Keratinocyte (primary cell): ENCODE results near the gene ZBTB8B. TPM values are rescaled to one million over a fixed set of nuclear protein-coding genes. Genes with fewer than 3 reads are reported as not detected.

Source experiments
- DNase-seq: peaks from one replicate; pipeline ENCODE4 v3.0.0-alpha.2; 2011; ENCODE audit warnings: low read depth, missing footprints, low spot score
- FAIRE-seq: peaks from 2 replicates; lab custom pipeline; 2011; peaks lifted over from hg19 to GRCh38; lab: Jason Lieb, UNC
- H2AFZ ChIP-seq: 2 replicates; pipeline ENCODE4 v1.6.0; 2012; ENCODE audit warnings: low read length, control low read depth, inconsistent platforms; ENCODE audit not compliant: control insufficient read depth
- H3K27ac ChIP-seq: 2 replicates; pipeline ENCODE4 v1.5.1; 2011; ENCODE audit warnings: low read length; ENCODE audit not compliant: control insufficient read depth, insufficient read depth
- H3K27me3 ChIP-seq: 3 replicates; pipeline ENCODE4 v1.6.0; 2011; ENCODE audit warnings: low read length; ENCODE audit not compliant: control insufficient read depth, insufficient read depth; ENCODE audit errors: extremely low read depth
- H3K36me3 ChIP-seq, 2 experiments: 2 replicates in 1 of 2; 3 replicates in 1 of 2; pipeline ENCODE4 v1.5.1; 2011; ENCODE audit warnings: low read length in 2 of 2, mild to moderate bottlenecking in 1 of 2; ENCODE audit not compliant: control insufficient read depth in 2 of 2, insufficient read depth in 2 of 2; ENCODE audit errors: extremely low read depth in 1 of 2
- H3K4me1 ChIP-seq: 3 replicates; pipeline ENCODE4 v1.5.1; 2011; ENCODE audit warnings: low read length; ENCODE audit not compliant: control insufficient read depth, insufficient read depth; ENCODE audit errors: extremely low read depth
- H3K4me2 ChIP-seq: 3 replicates; pipeline ENCODE4 v1.6.0; 2011; ENCODE audit warnings: low read depth, low read length; ENCODE audit not compliant: control insufficient read depth, insufficient read depth; ENCODE audit errors: extremely low read depth
- H3K4me3 ChIP-seq, 3 experiments: fragments of 200-600 bp in 1 of 3; sonication (generic) in 1 of 3; 2 replicates in 2 of 3; 3 replicates in 1 of 3; pipeline ENCODE4 v1.5.1; 2011 to 2016; ENCODE audit warnings: low read length in 3 of 3, mild to moderate bottlenecking in 3 of 3, control low read depth in 2 of 3, inconsistent platforms in 1 of 3, low read depth in 1 of 3, mixed read lengths in 1 of 3, mixed run types in 1 of 3, moderate library complexity in 1 of 3; ENCODE audit not compliant: control insufficient read depth in 2 of 3, insufficient read depth in 2 of 3; ENCODE audit errors: extremely low read depth in 1 of 3
- H3K79me2 ChIP-seq: 2 replicates; pipeline ENCODE4 v1.6.0; 2012; ENCODE audit warnings: low read length; ENCODE audit not compliant: control insufficient read depth, insufficient read depth
- H3K9ac ChIP-seq: 3 replicates; pipeline ENCODE4 v1.6.0; 2011; ENCODE audit warnings: low read length; ENCODE audit not compliant: control insufficient read depth, insufficient read depth; ENCODE audit errors: extremely low read depth
- H3K9me1 ChIP-seq: 3 replicates; pipeline ENCODE4 v1.6.0; 2011; ENCODE audit warnings: low read length; ENCODE audit not compliant: control insufficient read depth, insufficient read depth; ENCODE audit errors: extremely low read depth
- H3K9me3 ChIP-seq: 2 replicates; pipeline ENCODE4 v1.5.1; 2012; ENCODE audit warnings: low read depth, low read length; ENCODE audit not compliant: control insufficient read depth
- H4K20me1 ChIP-seq: 3 replicates; pipeline ENCODE4 v1.6.0; 2011; ENCODE audit warnings: low read length; ENCODE audit not compliant: control insufficient read depth, insufficient read depth; ENCODE audit errors: extremely low read depth
- EZH2 ChIP-seq: IDR thresholded peaks from one replicate; pipeline ENCODE4 v1.6.1; 2012; ENCODE audit warnings: inconsistent platforms, mild to moderate bottlenecking, low read length, moderate library complexity
- dilution Hi-C: fragments of 300-500 bp; cut with MboI; formaldehyde crosslinking; loops from one replicate; pipeline ENCODE4 v1.7.0; 2020; ENCODE audit warnings: low sequenced_read_pairs; ENCODE audit not compliant: extremely low pct_ligation_motif_present
- polyA plus RNA-seq, 5 experiments: library from polyadenylated mRNA; depleted of rRNA in 3 of 5; stranded (reverse) in 3 of 5; stranded (forward) in 1 of 5; unstranded in 1 of 5; fragments of >200 nt; gene quantifications; 1 replicate in 1 of 5; 2 replicates in 3 of 5; 3 replicates in 1 of 5; pipeline versions ENCODE4 v1.2.1 to v1.2.3, GENCODE V29; 2011 to 2012; ENCODE audit warnings: missing spikeins in 2 of 5, low read depth in 1 of 5, low replicate concordance in 1 of 5
- TF ChIP-seq, protein P1 (sequence below), 3 experiments: IDR thresholded peaks in 1 of 3; conservative IDR thresholded peaks in 1 of 3; optimal IDR thresholded peaks in 1 of 3; 2 replicates in 2 of 3; 3 replicates in 1 of 3; pipeline versions ENCODE3 to v1.5.1; 2011; ENCODE audit warnings: low read length in 3 of 3, mild to moderate bottlenecking in 3 of 3, moderate library complexity in 2 of 3, control low read depth in 1 of 3, inconsistent platforms in 1 of 3; ENCODE audit not compliant: insufficient read depth in 2 of 3; ENCODE audit errors: extremely low read depth in 1 of 3

The ZBTB8B gene
- polyA plus RNA-seq, 1 donor (not counting 4 experiments of a cell fraction or from before 2014, with no cell fraction given): not detected

DNA sequence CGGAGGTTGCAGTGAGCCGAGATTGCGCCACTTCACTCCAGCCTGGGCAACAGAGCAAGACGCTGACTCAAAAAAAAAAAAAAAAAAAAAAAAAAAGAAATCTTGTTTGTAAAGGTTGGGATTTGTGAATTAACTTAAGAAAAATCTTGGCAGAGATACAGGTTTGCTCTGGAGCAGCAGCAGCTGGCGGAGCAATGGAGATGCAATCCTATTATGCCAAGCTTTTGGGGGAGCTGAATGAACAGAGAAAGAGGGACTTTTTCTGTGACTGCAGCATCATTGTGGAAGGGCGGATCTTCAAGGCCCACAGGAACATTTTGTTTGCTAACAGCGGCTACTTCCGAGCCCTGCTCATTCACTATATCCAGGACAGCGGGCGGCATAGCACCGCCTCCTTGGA lies 5.6 kb downstream of the ZBTB8B start:
- Histone ChIP-seq H4K20me1 (no peaks in the 10 kb centered on the region), H3K79me2 (no peaks in the 10 kb centered on the region), H3K9ac (no peak overlapping the region), H3K4me2 (no peak overlapping the region), H3K4me1 (peaks cover 2% of the 10 kb centered on the region), H2AFZ (no peak overlapping the region), H3K27ac (no peak overlapping the region), H3K36me3 (no peaks in the 10 kb centered on the region), H3K4me3 (no peak overlapping the region), H3K9me3 (no peaks in the 10 kb centered on the region), H3K27me3 (peaks cover 26% of the 10 kb centered on the region), H3K9me1 (no peaks in the 10 kb centered on the region)
- dilution Hi-C loops: no loop called here
- no peak for TF ChIP-seq EZH2
- TF ChIP-seq, protein P1, sequence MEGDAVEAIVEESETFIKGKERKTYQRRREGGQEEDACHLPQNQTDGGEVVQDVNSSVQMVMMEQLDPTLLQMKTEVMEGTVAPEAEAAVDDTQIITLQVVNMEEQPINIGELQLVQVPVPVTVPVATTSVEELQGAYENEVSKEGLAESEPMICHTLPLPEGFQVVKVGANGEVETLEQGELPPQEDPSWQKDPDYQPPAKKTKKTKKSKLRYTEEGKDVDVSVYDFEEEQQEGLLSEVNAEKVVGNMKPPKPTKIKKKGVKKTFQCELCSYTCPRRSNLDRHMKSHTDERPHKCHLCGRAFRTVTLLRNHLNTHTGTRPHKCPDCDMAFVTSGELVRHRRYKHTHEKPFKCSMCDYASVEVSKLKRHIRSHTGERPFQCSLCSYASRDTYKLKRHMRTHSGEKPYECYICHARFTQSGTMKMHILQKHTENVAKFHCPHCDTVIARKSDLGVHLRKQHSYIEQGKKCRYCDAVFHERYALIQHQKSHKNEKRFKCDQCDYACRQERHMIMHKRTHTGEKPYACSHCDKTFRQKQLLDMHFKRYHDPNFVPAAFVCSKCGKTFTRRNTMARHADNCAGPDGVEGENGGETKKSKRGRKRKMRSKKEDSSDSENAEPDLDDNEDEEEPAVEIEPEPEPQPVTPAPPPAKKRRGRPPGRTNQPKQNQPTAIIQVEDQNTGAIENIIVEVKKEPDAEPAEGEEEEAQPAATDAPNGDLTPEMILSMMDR (optimal IDR thresholded peaks at IDR 0.05 in 1 of 3, IDR thresholded peaks at IDR 0.05 in 1 of 3, conservative IDR thresholded peaks at IDR 0.05 in 1 of 3; ENCODE audit: extremely low read depth in 1 of 3, insufficient read depth in 2 of 3, low read length in 3 of 3): no peak
- FAIRE-seq: no peak
- no peak for DNase-seq

DNA sequence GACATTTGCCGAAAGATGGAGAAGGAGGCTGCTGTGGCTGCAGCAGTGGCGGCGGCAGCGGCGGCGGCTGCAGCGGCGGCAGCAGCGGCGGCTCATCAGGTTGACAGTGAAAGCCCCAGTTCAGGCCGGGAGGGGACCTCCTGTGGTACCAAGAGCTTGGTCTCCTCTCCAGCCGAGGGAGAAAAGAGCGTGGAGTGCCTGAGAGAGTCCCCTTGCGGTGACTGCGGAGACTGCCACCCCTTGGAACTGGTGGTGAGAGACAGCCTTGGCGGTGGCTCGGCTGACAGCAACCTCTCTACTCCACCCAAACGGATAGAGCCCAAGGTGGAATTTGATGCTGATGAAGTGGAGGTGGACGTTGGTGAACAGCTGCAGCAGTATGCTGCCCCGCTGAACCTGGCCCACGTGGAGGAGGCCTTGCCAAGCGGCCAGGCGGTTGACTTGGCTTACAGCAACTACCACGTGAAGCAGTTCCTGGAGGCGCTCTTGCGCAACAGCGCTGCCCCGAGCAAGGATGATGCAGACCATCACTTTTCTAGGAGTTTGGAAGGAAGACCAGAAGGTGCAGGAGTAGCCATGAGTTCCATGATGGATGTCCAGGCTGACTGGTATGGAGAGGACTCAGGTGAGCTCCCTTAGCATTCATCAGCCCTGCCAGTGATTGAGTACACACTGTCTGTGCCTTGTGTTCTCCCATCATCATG lies 6.3 kb downstream of the ZBTB8B start:
- H2AFZ ChIP-seq: no peak overlapping the region
- H3K36me3 ChIP-seq: no peaks in the 10 kb centered on the region
- H4K20me1 ChIP-seq: no peaks in the 10 kb centered on the region
- H3K4me2 ChIP-seq: no peak overlapping the region
- dilution Hi-C loops: no loop called here
- TF ChIP-seq, protein P1 (optimal IDR thresholded peaks at IDR 0.05 in 1 of 3, IDR thresholded peaks at IDR 0.05 in 1 of 3, conservative IDR thresholded peaks at IDR 0.05 in 1 of 3; ENCODE audit: extremely low read depth in 1 of 3, insufficient read depth in 2 of 3, low read length in 3 of 3): peak; percentile 24 to 38 (median 34)
- TF ChIP-seq EZH2: no peak
- H3K4me1 ChIP-seq: no peaks in the 10 kb centered on the region
- H3K9me1 ChIP-seq: no peaks in the 10 kb centered on the region
- H3K9me3 ChIP-seq: no peaks in the 10 kb centered on the region
- H3K27ac ChIP-seq: no peak overlapping the region
- peaks cover 19% of the 10 kb centered on the region for H3K27me3 ChIP-seq
- no peak for DNase-seq
- no peaks in the 10 kb centered on the region for H3K79me2 ChIP-seq
- no peak overlapping the region for H3K4me3 ChIP-seq
- FAIRE-seq: no peak
- no peak overlapping the region for H3K9ac ChIP-seq
